Activated CD8-positive, alpha-beta memory T cell treated with anti-CD3 and anti-CD28 coated beads, Interleukin-2, amount 50 U/mL, for 1 hour (primary cell): ENCODE measurements around the gene TLE3.

Experiments
- DNase-seq: peaks from one replicate; pipeline ENCODE4 v3.0.0-alpha.2; 2020; ENCODE audit errors: extremely low read depth

The TLE3 gene

GRCh38 chr15:70083946-70084345 is 13.8 kb downstream of the TLE3 start:
- no peak for DNase-seq

DNA sequence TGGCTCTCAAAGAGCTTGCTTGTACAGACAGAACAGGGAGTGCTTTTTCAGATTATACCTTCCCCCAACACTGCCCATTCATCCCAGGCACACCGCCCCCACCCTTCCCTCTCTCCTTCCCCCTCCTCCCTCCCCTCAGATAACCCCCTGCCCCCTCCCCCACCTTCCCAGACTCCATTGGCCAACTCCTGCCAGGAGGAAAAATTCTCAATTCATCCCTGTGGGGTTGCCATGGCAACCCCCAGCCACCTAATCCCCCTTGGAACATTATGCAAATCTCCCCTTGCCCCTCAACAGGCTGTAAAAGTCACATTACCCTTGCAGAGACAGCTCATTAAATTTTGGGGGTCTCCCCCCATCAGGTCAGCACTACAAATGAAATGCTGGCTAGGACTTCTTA is 14.3 kb downstream of the TLE3 start:
- no peak for DNase-seq

- DNase-seq = no peak
Observed at GRCh38 chr15:70082281-70082900, 15.3 kb downstream of the TLE3 start.

GRCh38 chr15:70081612-70082011 is 16.1 kb downstream of the TLE3 start:
- no peak for DNase-seq

DNA sequence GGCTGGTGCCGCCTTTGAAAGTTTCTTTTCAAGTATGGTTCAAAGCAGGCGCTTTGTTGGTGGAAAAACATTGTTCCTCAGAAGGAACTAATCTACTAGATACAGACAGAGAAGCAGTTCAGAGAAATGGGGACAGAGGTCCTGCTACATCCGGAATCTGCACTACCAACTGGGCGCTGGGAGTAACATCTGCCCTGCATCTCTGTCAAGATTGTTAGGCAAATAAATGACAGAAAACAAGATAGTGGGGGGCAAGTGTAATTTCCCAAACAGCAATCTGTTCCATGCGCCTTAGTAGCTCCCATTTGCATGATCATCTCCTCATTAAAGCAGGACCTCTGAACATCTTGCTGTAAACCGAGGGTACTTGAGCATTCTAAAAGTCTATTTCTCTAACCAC is 17.4 kb downstream of the TLE3 start:
- no peak for DNase-seq

- no peak for DNase-seq
Observed at GRCh38 chr15:70079888-70080287, 17.8 kb downstream of the TLE3 start.

DNA sequence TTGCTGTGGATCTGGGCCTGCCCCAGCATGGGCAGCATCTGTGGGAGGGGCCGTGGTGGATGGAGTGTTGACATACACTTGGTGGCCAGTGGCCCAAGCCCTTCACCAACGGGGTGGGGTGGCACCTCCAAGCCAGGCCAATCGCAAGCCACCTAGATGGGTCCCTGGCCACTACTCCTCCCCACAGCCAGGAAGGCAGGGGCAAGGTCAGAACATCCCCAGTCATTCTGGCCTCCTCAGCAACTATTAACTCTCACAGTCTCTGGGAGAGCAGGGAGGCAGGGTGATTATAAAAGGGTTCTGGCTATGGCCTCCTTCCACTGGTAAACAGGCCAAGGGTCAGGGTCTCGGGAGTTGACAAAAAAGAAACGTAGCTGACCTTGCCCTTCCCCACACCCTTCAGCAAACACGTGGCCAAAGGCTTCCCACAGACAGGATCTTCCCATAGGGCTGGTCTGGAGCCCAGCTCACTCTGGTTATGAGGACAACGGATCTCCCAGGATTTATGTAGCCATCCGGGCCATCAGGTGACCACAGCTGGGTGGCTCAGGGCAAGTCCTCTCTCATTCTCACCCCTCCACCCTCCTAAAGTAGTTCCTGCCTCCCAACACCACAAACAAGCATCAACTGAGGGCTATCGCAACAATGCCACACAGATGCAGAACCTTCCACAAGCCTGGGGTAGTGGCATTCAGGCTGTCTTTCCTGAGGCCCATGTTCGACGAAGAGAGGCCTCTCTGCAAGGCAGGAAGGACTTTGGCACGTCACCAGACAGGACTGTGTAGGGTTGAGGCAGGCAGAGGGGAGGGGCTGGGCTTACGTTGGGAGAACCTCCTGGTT is 18.9 kb downstream of the TLE3 start:
- no peak for DNase-seq

DNA sequence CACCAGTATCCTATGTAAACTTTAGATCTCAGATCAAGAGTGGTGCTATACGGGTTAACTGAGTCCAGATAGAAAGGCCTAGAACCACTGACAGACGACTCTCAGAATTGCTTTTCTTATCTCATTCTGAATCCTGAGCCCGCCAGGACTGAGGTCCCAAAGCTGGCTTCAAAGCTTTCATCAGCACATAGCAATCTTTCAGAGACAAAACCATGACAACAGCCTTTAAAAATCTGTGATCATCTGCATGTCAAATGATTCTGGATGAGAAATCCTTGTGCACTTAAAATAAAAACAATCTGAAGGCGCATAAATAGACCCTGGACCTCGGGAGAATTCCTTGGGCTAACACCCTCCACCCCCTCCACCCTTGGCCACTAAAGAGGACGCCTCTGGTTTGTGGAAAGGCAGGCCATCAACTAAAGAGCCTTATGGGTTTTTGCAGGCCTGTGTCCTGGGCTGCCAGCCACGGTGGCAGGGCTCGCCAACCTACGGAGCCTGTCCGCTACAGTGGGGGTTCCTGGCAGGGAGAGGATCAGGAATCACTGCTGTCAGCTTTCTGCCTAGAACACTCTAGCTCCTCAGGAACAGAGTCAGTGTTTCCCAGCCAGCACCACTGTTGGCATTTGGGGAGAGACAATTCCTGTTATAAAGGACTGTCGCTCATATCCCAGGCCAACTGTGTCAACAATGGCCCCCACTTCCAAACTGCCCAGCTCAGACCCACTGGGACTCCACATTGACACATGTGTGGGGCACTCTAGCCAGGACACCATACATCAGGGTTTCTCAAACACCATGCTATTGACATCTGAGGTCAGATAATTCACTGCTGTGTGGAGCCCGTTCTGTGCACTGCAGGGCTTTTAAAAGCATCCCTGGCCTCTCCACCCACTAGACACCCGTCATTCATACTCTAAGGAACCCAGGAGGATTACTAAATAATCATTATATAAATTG is 20.2 kb downstream of the TLE3 start:
- DNase-seq = no peak

DNA sequence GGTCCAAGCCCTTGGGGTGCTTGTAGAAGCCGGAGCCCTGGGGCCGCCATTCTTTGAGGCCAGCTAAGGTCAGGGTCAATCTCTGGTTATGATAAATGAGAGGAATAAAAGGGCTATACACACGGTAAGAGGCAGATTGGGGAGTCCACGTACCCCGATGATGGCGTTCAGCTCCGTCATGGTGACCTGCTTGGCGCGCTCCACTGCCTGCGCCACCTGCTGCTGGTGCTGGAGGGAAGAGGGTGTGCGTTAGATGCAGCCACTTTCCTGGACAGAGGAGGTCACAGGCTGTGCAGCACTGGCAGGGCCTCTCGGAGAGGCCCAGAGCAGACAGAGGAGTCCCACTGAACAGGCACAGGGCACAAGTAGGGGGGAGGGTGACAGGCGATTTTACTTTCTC is 23.3 kb downstream of the TLE3 start:
- DNase-seq = no peak

DNA sequence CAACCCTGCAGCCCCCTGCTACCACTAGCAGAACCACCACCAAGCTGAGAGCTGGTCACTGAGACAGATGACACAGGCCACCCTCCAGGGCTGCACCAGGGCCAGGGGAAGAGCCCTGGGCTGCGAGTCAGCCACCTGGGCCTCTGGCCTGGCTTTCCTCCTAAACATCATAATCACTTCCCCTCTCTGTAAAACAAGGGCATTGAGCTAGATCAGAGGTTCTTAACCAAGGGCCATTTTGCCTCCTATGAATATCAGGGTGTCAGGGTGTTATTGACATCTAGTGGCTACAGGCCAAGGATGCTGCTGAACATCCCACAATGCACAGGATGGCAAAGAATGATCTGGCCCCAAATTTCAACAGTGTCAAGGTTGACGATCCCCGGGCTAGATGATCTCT is 25.2 kb downstream of the TLE3 start:
- no peak for DNase-seq

GRCh38 chr15:70071799-70072198 is 25.9 kb downstream of the TLE3 start:
- no peak for DNase-seq

GRCh38 chr15:70069716-70070115 is 28.0 kb downstream of the TLE3 start:
- no peak for DNase-seq

GRCh38 chr15:70068783-70069565 is 28.7 kb downstream of the TLE3 start:
- DNase-seq = no peak

DNA sequence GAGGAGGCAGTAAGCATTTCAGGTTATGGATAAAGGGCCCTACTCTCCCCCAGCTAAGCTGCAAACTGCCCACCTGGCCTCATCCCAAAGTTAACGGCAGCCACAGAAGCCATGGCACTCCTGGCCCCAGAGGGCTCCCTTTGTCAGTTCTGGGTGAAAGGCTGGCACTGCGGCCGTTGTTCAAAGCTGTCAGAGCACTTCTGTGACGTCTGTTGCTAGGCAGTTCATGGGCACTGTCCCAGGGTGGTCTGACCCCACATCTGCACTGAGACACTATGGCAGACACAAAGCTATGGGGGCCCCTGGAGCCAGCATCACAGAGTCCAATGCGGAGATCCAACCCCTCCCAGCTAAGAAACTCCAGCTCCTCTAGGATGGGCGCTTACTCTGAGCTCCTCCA is 30.0 kb downstream of the TLE3 start:
- no peak for DNase-seq

DNA sequence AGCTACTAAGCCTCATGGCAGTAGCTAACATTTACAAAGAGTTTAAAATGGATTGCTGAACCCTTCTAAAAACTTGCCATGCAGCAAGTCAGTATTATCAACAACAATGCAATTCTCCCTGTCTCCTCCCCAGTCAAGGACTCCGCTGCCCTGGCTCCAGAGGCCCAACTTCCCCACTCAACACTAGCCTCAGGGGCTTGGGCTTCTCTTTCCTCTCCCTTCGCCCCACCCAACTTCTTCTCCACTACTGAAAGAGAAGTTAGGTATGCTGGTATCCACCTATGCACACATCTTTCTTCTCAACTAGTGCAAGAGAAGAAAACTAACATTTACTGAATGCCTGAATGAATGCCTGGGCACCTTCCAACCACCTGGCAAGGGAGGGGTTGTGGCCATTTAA is 30.7 kb downstream of the TLE3 start:
- DNase-seq = no peak

DNA sequence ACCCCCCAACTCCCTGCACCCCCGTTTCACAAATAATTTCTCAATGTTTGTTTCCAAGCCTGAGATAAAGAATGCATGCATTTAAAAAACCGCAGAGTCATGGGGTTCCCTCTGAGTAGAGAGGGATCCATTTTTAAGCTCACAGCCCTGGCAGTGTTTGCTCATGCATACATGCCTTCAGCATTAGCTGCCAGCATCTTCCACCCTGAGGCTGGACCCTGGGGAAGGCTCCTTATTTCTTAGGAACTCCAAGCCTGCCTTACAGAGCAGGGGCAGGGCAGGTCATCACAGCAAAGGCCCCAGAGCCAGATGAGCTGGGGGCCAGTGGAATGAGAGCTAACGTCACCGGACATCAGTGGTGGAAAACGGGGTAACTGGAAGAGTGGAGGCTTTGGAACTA is 31.3 kb downstream of the TLE3 start:
- no peak for DNase-seq

- no peak for DNase-seq
Observed at GRCh38 chr15:70066004-70066403, 31.7 kb downstream of the TLE3 start.

- no peak for DNase-seq
Observed at GRCh38 chr15:70065006-70065722, 32.6 kb downstream of the TLE3 start.

GRCh38 chr15:70064441-70064840 is 33.3 kb downstream of the TLE3 start:
- DNase-seq = no peak

DNA sequence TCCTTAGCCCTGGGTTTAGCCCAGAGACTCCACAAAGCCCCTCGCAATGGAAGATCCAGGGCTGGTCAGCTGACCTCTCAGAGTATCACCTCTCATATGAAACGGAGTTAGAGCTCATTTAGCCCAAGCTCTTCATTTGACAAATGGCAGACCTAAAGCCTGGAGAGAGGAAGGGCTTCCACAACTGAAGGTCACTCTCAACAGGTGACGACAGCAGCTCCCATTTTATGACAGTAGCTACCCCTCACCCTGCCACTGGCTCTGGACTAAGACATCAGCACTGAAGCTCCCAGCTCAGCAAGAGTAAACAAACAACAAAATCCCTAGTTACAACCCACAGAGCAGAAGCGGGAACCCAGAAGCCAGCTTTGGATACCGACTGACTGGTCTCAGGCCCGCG is 33.7 kb downstream of the TLE3 start:
- DNase-seq = no peak
